HG03060 (cell line): ENCODE measurements around the gene CD63.

Source experiments
- ATAC-seq: cut with Tn5 transposase; IDR thresholded peaks from one replicate; pipeline ENCODE4 v1.9.1; 2021; ENCODE audit warnings: low read depth, moderate number of reproducible peaks; ENCODE audit not compliant: unreplicated experiment

CD63 gene

GRCh38 chr12:55723516-55724225 is 5.1 kb downstream of the CD63 start:
- no peak for ATAC-seq

GRCh38 chr12:55722948-55723347 is 5.9 kb downstream of the CD63 start:
- ATAC-seq = no peak

- ATAC-seq = no peak
Measured at GRCh38 chr12:55721601-55722213, 7.1 kb downstream of the CD63 start.

GRCh38 chr12:55720894-55721444 is 7.8 kb downstream of the CD63 start:
- ATAC-seq = no peak

GRCh38 chr12:55720071-55720564 is 8.7 kb downstream of the CD63 start, which contains the start of gene RDH5:
Gene RDH5 (plus strand): TSS chr12:55720393. CDS start chr12:55721185, 792 bp downstream.
- ATAC-seq = no peak

GRCh38 chr12:55719371-55719770 is 9.4 kb downstream of the CD63 start:
- no peak for ATAC-seq

- ATAC-seq = no peak
Measured at GRCh38 chr12:55718624-55719275, 10.1 kb downstream of the CD63 start.

GRCh38 chr12:55718015-55718414 is 10.8 kb downstream of the CD63 start:
- no peak for ATAC-seq

GRCh38 chr12:55717011-55718007 is 11.5 kb downstream of the CD63 start:
- no peak for ATAC-seq

GRCh38 chr12:55716582-55716957 is 12.2 kb downstream of the CD63 start:
- ATAC-seq = peak; percentile 19

- ATAC-seq = peak; percentile 66
Measured at GRCh38 chr12:55715833-55716581, 12.8 kb downstream of the CD63 start, which contains the start of gene BLOC1S1. Gene BLOC1S1 (plus strand): TSS chr12:55716046. CDS start chr12:55716052, 6 bp downstream.

- no peak for ATAC-seq
Measured at GRCh38 chr12:55715169-55715764, 13.5 kb downstream of the CD63 start.

- no peak for ATAC-seq
Measured at GRCh38 chr12:55713721-55714120, 15.1 kb downstream of the CD63 start.

GRCh38 chr12:55712700-55713415 is 16.0 kb downstream of the CD63 start:
- no peak for ATAC-seq

- no peak for ATAC-seq
Measured at GRCh38 chr12:55711786-55712553, 16.8 kb downstream of the CD63 start.

- ATAC-seq = no peak
Measured at GRCh38 chr12:55708695-55709233, 20.0 kb downstream of the CD63 start.
